Measurements from ENCODE around the gene ACOT7.
"Not testable (repeated sequence)": the region's sequence is repeated elsewhere in the genome, so short reads cannot be mapped to it uniquely, and the experiment has no call there.

The ACOT7 gene

DNA sequence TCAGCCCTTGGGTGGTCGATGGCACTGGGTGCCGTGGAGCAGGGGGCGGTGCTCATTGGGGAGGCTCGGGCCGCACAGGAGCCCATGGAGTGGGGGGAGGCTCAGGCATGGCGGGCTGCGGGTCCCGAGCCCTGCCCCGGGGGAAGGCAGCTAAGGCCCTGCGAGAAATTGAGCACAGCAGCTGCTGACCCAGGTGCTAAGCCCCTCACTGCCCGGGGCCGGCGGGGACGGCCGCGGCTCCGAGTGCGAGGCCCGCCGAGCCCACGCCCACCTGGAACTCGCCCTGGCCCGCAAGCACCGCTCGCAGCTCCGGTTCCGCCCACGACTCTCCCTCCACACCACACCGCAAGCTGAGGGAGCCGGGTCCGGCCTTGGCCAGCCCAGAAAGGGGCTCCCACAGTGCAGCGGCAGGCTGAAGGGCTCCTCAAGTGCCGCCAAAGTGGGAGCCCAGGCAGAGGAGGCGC, 2.2 kb upstream of the ACOT7 start:
- DNase-seq, result not testable (repeated sequence)

GRCh38 chr1:6395130-6395529, 1.6 kb upstream of the ACOT7 start:
- DNase-seq, result not testable (repeated sequence)

DNA sequence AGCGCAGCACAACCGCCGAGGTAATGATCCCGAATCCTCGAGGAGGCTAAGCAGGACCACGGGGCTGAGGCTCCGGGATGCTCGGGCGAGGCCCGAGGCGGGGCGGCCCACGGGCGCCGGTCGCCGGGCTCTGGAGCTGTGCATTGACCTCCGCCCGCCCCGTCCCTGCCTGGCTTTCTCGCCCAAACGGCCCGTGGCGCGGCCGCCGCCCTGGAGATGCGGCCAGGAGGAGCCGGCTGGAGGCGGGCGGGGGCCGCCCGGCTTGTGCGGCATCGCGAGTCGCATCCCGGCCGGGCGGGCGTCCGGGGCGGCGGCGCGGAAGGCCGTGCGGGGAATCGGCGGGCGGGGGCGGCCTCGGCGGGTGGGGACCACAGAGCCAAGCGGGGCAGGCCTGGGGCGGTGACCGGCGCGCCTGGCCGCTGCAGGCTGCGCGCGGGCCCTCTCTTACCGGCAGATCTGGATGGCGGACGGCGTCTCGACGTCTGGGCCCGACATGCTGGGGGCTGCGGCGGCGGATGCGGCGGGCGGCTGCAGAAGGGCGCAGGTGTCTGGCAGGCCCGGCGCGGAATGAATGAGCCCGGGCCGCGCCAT, 663 bp downstream of the ACOT7 start:
- no peak for DNase-seq

- DNase-seq, result no peak
Measured at GRCh38 chr1:6391951-6392808, 1.4 kb downstream of the ACOT7 start.

- DNase-seq, result no peak
Measured at GRCh38 chr1:6389971-6390370, 3.6 kb downstream of the ACOT7 start.

GRCh38 chr1:6386371-6386949, 7.1 kb downstream of the ACOT7 start:
- DNase-seq, result no peak

- DNase-seq, result peak; percentile 51
Measured at GRCh38 chr1:6385488-6386191, 7.9 kb downstream of the ACOT7 start.

DNA sequence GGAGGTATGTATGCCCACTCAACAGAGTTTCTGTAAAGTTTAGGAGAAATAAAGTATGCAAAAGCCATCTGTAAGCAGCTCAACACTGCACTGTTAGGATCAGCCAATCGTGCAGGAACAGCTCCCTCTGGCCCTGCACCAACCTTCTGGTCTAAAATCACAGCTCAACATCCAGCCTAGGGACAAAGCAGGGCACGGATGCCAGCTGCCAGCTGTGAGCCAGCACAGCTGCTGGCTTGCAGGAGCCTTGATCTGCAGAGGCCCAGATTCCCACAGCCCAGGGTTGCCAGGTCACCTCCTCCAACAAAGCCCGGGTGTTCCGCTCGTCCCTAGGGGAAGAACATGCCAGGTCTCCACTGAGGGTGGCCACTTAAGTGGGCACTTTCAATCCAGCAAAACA, 8.6 kb downstream of the ACOT7 start:
- DNase-seq, result no peak

DNA sequence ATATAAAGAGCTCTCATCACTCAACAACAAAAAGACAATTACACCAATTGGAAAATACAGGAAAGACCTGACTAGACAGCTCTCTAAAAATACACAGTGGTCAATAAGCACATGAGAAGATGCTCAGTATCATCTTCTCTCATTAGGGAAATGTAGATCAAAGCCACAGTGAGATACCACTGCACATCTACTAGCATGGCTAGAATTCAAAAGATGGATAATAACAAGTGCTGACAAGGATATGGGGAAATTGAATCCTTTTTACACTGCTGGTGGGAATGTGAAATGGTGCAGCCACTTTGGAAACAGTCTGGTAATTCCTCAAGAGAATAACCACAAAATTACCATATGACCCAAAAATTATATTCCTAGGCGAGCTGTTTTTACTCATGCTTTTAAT, 9.4 kb downstream of the ACOT7 start:
- no peak for DNase-seq

- DNase-seq, result no peak
Measured at GRCh38 chr1:6380037-6380436, 13.5 kb downstream of the ACOT7 start.

DNA sequence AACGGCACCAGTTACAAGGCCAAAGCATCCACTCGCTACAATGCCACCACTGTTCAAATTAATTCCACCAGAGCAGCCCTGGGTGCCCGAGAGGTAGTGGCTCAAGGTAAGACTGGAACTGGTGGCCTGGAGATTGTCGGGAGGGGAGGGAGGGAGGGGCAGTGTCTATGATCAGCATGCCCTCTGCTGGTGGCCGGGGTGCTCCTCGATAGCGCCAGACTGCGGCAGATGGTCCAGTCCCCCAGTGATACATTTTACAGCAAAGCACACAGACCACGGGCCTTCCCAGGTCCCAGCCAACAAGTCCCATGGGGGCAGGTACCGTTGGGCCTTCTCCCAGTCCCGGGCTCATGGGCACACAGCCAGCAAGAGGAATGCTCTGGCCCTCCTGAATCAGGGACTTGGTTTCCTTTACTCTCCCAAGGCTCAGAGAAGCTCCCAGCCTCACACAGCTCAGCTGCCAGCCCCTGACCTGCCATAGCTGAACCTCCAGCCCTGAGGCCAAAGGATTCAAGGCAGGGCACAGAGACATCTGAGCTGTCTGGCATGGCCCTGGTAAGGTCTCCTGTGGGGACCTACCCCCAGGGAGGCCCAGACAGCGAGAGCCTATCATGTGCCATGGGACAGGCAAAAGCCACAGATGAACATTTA, 15.3 kb downstream of the ACOT7 start:
- DNase-seq, result no peak

GRCh38 chr1:6373961-6374720, 19.4 kb downstream of the ACOT7 start:
- DNase-seq, result no peak

- DNase-seq, result not testable (repeated sequence)
Measured at GRCh38 chr1:6372236-6372635, 21.3 kb downstream of the ACOT7 start.

DNA sequence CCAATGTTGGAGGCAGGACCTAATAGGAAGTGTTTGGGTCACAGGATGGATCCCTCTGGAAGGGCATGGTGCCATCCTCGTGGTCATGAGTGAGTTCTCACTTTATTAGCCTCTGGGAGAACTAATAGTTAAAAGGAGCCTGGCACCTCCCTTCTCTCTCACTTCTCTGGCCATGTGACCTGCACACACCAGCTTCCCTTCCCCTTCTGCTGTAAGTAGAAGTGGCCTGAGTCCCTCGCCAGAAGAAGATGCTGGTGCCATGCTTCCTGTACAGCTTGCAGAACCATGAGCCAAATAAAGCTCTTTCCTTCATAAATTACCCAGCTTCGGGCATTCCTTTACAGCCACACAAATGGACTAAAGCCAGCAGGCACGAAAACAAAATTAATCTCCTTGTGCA, 23.6 kb downstream of the ACOT7 start:
- no peak for DNase-seq

- DNase-seq, result no peak
Measured at GRCh38 chr1:6367381-6368012, 26.1 kb downstream of the ACOT7 start.

DNA sequence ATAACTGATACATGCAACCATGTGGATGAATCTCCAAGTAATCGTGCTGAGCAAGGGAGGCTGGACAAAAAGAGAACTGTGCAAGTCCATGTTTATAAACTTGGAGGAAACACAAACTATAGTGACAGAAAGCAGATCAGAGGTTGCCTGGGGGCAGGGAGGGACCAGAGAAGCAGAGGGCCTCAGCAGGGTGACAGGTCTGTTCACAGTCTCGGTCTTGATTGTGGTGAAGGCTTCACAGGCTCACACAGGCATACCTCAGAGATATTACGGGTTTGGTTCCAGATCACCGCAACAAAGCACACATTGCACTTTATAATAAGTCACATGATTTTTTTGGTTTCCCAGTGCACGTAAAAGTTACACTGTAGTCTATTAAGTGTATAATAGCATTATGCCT, 28.5 kb downstream of the ACOT7 start:
- no peak for DNase-seq

- DNase-seq, result peak; percentile 69
Measured at GRCh38 chr1:6363085-6363884, 30.3 kb downstream of the ACOT7 start.

DNA sequence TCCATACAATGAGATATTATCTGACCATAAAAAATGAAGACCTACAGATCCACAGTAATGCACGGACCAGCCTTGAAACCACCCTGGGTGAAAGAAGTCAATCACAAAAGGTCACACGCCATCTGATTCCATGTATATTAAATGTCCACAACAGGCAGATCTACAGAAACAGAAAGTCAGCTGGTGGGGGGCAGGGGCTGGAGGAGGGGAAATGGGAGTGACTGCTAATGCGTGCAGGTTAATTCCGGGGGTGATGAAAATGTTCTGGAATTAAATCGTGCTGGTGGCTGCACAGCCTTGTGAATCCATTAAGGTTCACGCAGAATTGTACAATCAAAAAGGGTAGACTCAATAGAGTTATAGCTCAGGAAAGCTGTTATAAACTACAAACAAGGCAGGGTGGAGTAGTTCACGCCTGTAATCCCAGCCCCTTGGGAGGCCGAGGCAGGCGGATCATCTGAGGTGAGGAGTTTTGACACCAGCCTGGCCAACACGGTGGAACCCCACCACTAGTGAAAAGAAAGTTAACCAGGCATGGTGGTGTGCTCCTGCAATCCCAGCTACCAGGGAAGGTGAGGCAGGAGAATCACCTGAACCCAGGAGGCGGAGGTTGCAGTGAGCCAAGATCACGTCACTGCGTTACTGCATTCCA, 32.3 kb downstream of the ACOT7 start:
- no peak for DNase-seq

DNA sequence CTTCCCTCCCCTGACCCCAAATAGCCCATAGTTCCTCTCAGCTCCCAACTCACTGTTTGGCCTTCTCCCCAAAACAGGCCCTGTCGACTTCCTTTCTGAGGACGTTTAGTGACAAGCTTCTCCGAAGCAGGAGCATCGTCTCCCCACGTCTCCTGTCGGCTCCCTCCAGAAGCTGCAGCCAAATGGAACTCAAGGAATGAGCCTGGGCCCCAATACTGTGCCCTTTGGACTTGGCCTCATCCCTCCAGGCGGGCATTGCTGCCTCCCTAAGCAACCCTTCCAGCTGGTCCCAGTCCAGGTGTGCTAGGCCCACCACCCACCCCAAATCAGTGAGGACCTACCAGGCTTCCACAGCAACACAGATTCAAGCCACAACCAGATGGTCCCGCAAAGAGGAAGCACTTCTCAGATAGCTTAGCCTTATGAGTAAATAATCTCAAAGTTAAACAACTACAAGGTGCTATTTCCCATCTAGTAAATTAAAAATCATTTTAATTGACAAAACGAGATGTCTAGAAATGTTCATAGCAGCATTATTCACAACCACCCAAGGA, 33.0 kb downstream of the ACOT7 start:
- no peak for DNase-seq

- no peak for DNase-seq
Measured at GRCh38 chr1:6360117-6360496, 33.5 kb downstream of the ACOT7 start.
